HEK293T (cell line): ENCODE results near the gene MRPS27.

ENCODE experiments used
- CTCF ChIA-PET: fragments of 350-600 bp; formaldehyde crosslinking; extraction: SDS; loops from one replicate; lab custom pipeline; 2021; ENCODE audit warnings: antibody characterized with exemption, inconsistent platforms; lab: Yijun Ruan, JAX
- POLR2A ChIA-PET: fragments of 350-600 bp; formaldehyde crosslinking; extraction: SDS; loops from one replicate; lab custom pipeline; 2020; ENCODE audit warnings: antibody characterized with exemption, inconsistent platforms; lab: Yijun Ruan, JAX
- DNase-seq: peaks from one replicate; pipeline ENCODE4 v3.0.0; 2012; ENCODE audit warnings: mixed read lengths; ENCODE audit errors: extremely low spot score
- ARNT ChIP-seq: fragments of 450-650 bp; IDR thresholded peaks from 2 replicates; pipeline ENCODE4 v1.6.1; 2017; ENCODE audit warnings: mild to moderate bottlenecking
- BHLHE40 ChIP-seq: fragments of 450-650 bp; IDR thresholded peaks from 2 replicates; pipeline ENCODE4 v1.6.1; 2016; ENCODE audit warnings: mild to moderate bottlenecking, moderate library complexity, borderline replicate concordance
- CTBP1 ChIP-seq: fragments of 450-650 bp; IDR thresholded peaks from 2 replicates; pipeline ENCODE4 v1.6.1; 2016; ENCODE audit warnings: borderline replicate concordance
- ELF4 ChIP-seq: fragments of 450-650 bp; IDR thresholded peaks from 2 replicates; pipeline ENCODE4 v1.6.1; 2017; ENCODE audit warnings: antibody characterized with exemption
- FOXA1 ChIP-seq: fragments of 450-650 bp; IDR thresholded peaks from 2 replicates; pipeline ENCODE4 v1.6.1; 2016; ENCODE audit warnings: mild to moderate bottlenecking
- FOXK2 ChIP-seq: fragments of 450-650 bp; IDR thresholded peaks from 2 replicates; pipeline ENCODE4 v1.6.1; 2016; ENCODE audit warnings: mild to moderate bottlenecking
- FOXM1 ChIP-seq: fragments of 450-650 bp; IDR thresholded peaks from 2 replicates; pipeline ENCODE4 v1.6.1; 2017; ENCODE audit warnings: mild to moderate bottlenecking, borderline replicate concordance
- HDGF ChIP-seq: fragments of 450-650 bp; IDR thresholded peaks from 2 replicates; pipeline ENCODE4 v1.6.1; 2017; ENCODE audit warnings: antibody characterized with exemption, borderline replicate concordance
- L3MBTL2 ChIP-seq: fragments of 450-650 bp; conservative IDR thresholded peaks from 2 replicates; pipeline ENCODE4 v1.6.1; 2016; ENCODE audit warnings: mild to moderate bottlenecking
- LEF1 ChIP-seq: fragments of 450-650 bp; IDR thresholded peaks from 2 replicates; pipeline ENCODE4 v1.6.1; 2017; ENCODE audit warnings: mild to moderate bottlenecking, borderline replicate concordance
- NFRKB ChIP-seq: fragments of 450-650 bp; IDR thresholded peaks from 2 replicates; pipeline ENCODE4 v1.6.1; 2016; ENCODE audit warnings: mild to moderate bottlenecking, moderate library complexity
- PKNOX1 ChIP-seq: fragments of 450-650 bp; IDR thresholded peaks from 2 replicates; pipeline ENCODE4 v1.6.1; 2016
- SP1 ChIP-seq: fragments of 450-650 bp; IDR thresholded peaks from 2 replicates; pipeline ENCODE4 v1.6.1; 2017
- SUZ12 ChIP-seq: fragments of 450-650 bp; IDR thresholded peaks from 2 replicates; pipeline ENCODE4 v1.6.1; 2016; ENCODE audit warnings: mild to moderate bottlenecking
- TARDBP ChIP-seq: fragments of 450-650 bp; IDR thresholded peaks from 2 replicates; pipeline ENCODE4 v1.6.1; 2016
- ZNF384 ChIP-seq: fragments of 450-650 bp; IDR thresholded peaks from 2 replicates; pipeline ENCODE4 v1.6.1; 2016

MRPS27 gene

GRCh38 chr5:72238712-72239445 lies 81.2 kb downstream of the MRPS27 start:
- CTCF ChIA-PET, result interaction anchor here (1.7 kb wide), 1 partner anchor 9 kb away, joined by 3 read pairs; no protein-coding TSS in a partner anchor
- no peak for TF ChIP-seq PKNOX1
- TF ChIP-seq ZNF384, result no peak
- TF ChIP-seq FOXM1, result no peak
- no peak for TF ChIP-seq TARDBP
- no peak for TF ChIP-seq SUZ12
- no peak for TF ChIP-seq SP1
- TF ChIP-seq FOXA1, result no peak
- no peak for TF ChIP-seq CTBP1
- no peak for TF ChIP-seq ARNT
- no peak for TF ChIP-seq FOXK2
- no peak for TF ChIP-seq HDGF
- no peak for TF ChIP-seq LEF1
- no peak for TF ChIP-seq ELF4
- TF ChIP-seq L3MBTL2, result no peak
- no peak for TF ChIP-seq NFRKB
- no peak for TF ChIP-seq BHLHE40
- POLR2A ChIA-PET, result no interaction called here
- no peak for DNase-seq

- DNase-seq, result no peak
- TF ChIP-seq L3MBTL2 (no peak), ARNT (no peak), PKNOX1 (no peak), SP1 (no peak), CTBP1 (no peak), ZNF384 (no peak), NFRKB (no peak)
- POLR2A ChIA-PET, result no interaction called here
- CTCF ChIA-PET, result interaction anchor here (1.7 kb wide), 1 partner anchor 8 kb away, joined by 3 read pairs; no protein-coding TSS in a partner anchor
Measured at GRCh38 chr5:72237879-72238278, 82.2 kb downstream of the MRPS27 start.

- ChIA-PET POLR2A (no interaction called here), CTCF (interaction anchor here (1.7 kb wide), 1 partner anchor 8 kb away, joined by 3 read pairs; no protein-coding TSS in a partner anchor)
Measured at GRCh38 chr5:72237415-72237814, 82.6 kb downstream of the MRPS27 start.

GRCh38 chr5:72235725-72236124 lies 84.3 kb downstream of the MRPS27 start:
- TF ChIP-seq ARNT, result no peak
- no peak for TF ChIP-seq LEF1
- ChIA-PET CTCF (interaction anchor here (1.0 kb wide), 1 partner anchor 11 kb away, joined by 5 read pairs; no protein-coding TSS in a partner anchor), POLR2A (no interaction called here)
- no peak for DNase-seq

More at GRCh38 chr5:72237415-72237814, 82.6 kb downstream of the MRPS27 start:
- DNase-seq, result no peak
- TF ChIP-seq SP1 (no peak), LEF1 (no peak), ARNT (no peak), BHLHE40 (no peak), ELF4 (no peak), L3MBTL2 (no peak), HDGF (no peak), FOXK2 (no peak), FOXA1 (no peak), CTBP1 (no peak), PKNOX1 (no peak), NFRKB (no peak)

GRCh38 chr5:72234868-72235267 lies 85.2 kb downstream of the MRPS27 start:
- TF ChIP-seq FOXM1 (no peak), HDGF (no peak), TARDBP (no peak), FOXA1 (no peak), ZNF384 (no peak), SUZ12 (no peak), FOXK2 (no peak), BHLHE40 (no peak), SP1 (no peak), LEF1 (no peak), NFRKB (no peak), CTBP1 (no peak)
- CTCF ChIA-PET, result interaction anchor here (1.0 kb wide), 1 partner anchor 12 kb away, joined by 5 read pairs; no protein-coding TSS in a partner anchor
- DNase-seq, result no peak
- POLR2A ChIA-PET, result no interaction called here

GRCh38 chr5:72234265-72234700 lies 85.8 kb downstream of the MRPS27 start:
- no peak for TF ChIP-seq FOXM1
- no peak for TF ChIP-seq ZNF384
- no peak for TF ChIP-seq PKNOX1
- TF ChIP-seq FOXA1, result no peak
- no peak for DNase-seq
- CTCF ChIA-PET, result no interaction called here
- POLR2A ChIA-PET, result no interaction called here
